H1 (cell line): ENCODE results near the gene TNS1. TPM values are rescaled to one million over a fixed set of nuclear protein-coding genes. Genes with fewer than 3 reads are reported as not detected.
A peak's percentile ranks its signal among the peaks of the same experiment; 100 is the strongest.

Source experiments
- CTCF ChIA-PET: fragments of 300-600 bp; sonication (Branson Sonifier 250); formaldehyde crosslinking; loops from one replicate; lab custom pipeline; 2021; ENCODE audit not compliant: partially characterized antibody; lab: Charles Lee
- POLR2A ChIA-PET: fragments of 300-600 bp; sonication (Branson Sonifier 250); formaldehyde crosslinking; loops from one replicate; lab custom pipeline; 2021; ENCODE audit warnings: inconsistent platforms; ENCODE audit not compliant: partially characterized antibody; lab: Charles Lee
- DNase-seq, 2 experiments: peaks; one replicate each; pipeline versions ENCODE4 v3.0.0 to v3.0.0-alpha.2; 2010 to 2022; ENCODE audit warnings: low spot score in 2 of 2, low read depth in 1 of 2, mixed read lengths in 1 of 2
- FAIRE-seq: peaks from 2 replicates; lab custom pipeline; 2011; peaks lifted over from hg19 to GRCh38; lab: Jason Lieb, UNC
- H2AFZ ChIP-seq: 2 replicates; pipeline ENCODE4 v1.8.1; 2012; ENCODE audit warnings: low read length, inconsistent platforms
- H2AK5ac ChIP-seq: 2 replicates; pipeline ENCODE4 v1.6.1; 2013; ENCODE audit warnings: low read depth, low read length
- H2BK120ac ChIP-seq: replicated peaks from 2 replicates; pipeline ENCODE3; 2013; ENCODE audit warnings: low read depth, low read length, inconsistent platforms
- H2BK12ac ChIP-seq: 2 replicates; pipeline ENCODE4 v1.6.1; 2013; ENCODE audit warnings: low read depth, low read length
- H2BK15ac ChIP-seq: 2 replicates; pipeline ENCODE4 v1.6.1; 2013; ENCODE audit warnings: low read length
- H2BK20ac ChIP-seq: 2 replicates; pipeline ENCODE4 v1.6.1; 2013; ENCODE audit warnings: low read length
- H2BK5ac ChIP-seq: 2 replicates; pipeline ENCODE4 v1.6.1; 2013; ENCODE audit warnings: low read depth, low read length
- H3K14ac ChIP-seq: 2 replicates; pipeline ENCODE4 v1.6.1; 2013; ENCODE audit warnings: inconsistent platforms; ENCODE audit not compliant: insufficient read length
- H3K18ac ChIP-seq: 2 replicates; pipeline ENCODE4 v1.6.1; 2013; ENCODE audit warnings: low read length; ENCODE audit errors: extremely low read depth
- H3K23ac ChIP-seq: 2 replicates; pipeline ENCODE4 v1.6.1; 2013; ENCODE audit warnings: inconsistent platforms; ENCODE audit not compliant: insufficient read length
- H3K23me2 ChIP-seq: 2 replicates; pipeline ENCODE4 v1.6.1; 2013; ENCODE audit warnings: low read depth, low read length
- H3K27ac ChIP-seq: 2 replicates; pipeline ENCODE4 v1.6.1; 2011; ENCODE audit warnings: low read depth, low read length, inconsistent platforms
- H3K27me3 ChIP-seq, 4 experiments: replicated peaks in 1 of 4; 1 replicate in 1 of 4; 2 replicates in 3 of 4; pipeline versions ENCODE4 v1.6.1 to v1.8.1; 2011 to 2013; ENCODE audit warnings: low read length in 3 of 4, mild to moderate bottlenecking in 3 of 4, inconsistent platforms in 2 of 4, mixed read lengths in 2 of 4, moderate library complexity in 1 of 4; ENCODE audit not compliant: control insufficient read depth in 3 of 4, insufficient read depth in 3 of 4; ENCODE audit errors: extremely low read depth in 1 of 4
- H3K36me3 ChIP-seq, 4 experiments: 2 replicates each; pipeline versions ENCODE4 v1.6.1 to v1.8.1; 2011 to 2013; ENCODE audit warnings: mild to moderate bottlenecking in 4 of 4, low read length in 3 of 4, moderate library complexity in 2 of 4, control low read depth in 1 of 4, inconsistent platforms in 1 of 4; ENCODE audit not compliant: insufficient read depth in 4 of 4, control insufficient read depth in 2 of 4
- H3K4ac ChIP-seq: replicated peaks from 2 replicates; pipeline ENCODE3; 2013; ENCODE audit warnings: low read length, low read depth, mixed read lengths, inconsistent platforms; ENCODE audit not compliant: insufficient read length
- H3K4me1 ChIP-seq, 4 experiments: replicated peaks in 1 of 4; 1 replicate in 1 of 4; 2 replicates in 3 of 4; pipeline versions ENCODE4 v1.6.1 to v1.8.1; 2011 to 2013; ENCODE audit warnings: low read length in 3 of 4, inconsistent platforms in 2 of 4, mixed read lengths in 1 of 4; ENCODE audit not compliant: insufficient read depth in 4 of 4, control insufficient read depth in 3 of 4
- H3K4me2 ChIP-seq, 2 experiments: 2 replicates each; pipeline versions ENCODE4 v1.6.1 to v1.8.1; 2011 to 2013; ENCODE audit warnings: low read depth in 2 of 2, low read length in 2 of 2, control low read depth in 1 of 2, inconsistent platforms in 1 of 2, mild to moderate bottlenecking in 1 of 2; ENCODE audit not compliant: insufficient read depth in 1 of 2
- H3K4me3 ChIP-seq, 4 experiments: fragments of 200-600, 300-600 bp in 1 of 4; sonication (generic), shearing (Covaris generic), sonication (Bioruptor Twin) in 1 of 4; 2 replicates each; pipeline versions ENCODE4 v1.5.1 to v1.8.1; 2011 to 2016; ENCODE audit warnings: low read length in 4 of 4, low read depth in 3 of 4, control low read depth in 2 of 4, inconsistent platforms in 2 of 4, mild to moderate bottlenecking in 2 of 4, mixed read lengths in 1 of 4, moderate library complexity in 1 of 4; ENCODE audit not compliant: insufficient read depth in 2 of 4; ENCODE audit errors: extremely low read depth in 1 of 4
- H3K56ac ChIP-seq: replicated peaks from 2 replicates; pipeline ENCODE3; 2013; ENCODE audit warnings: low read depth, mild to moderate bottlenecking, mixed read lengths, low read length, inconsistent platforms; ENCODE audit not compliant: insufficient read length
- H3K79me1 ChIP-seq: 2 replicates; pipeline ENCODE4 v1.6.1; 2013; ENCODE audit warnings: low read depth, low read length, control low read depth
- H3K79me2 ChIP-seq, 2 experiments: 2 replicates each; pipeline versions ENCODE4 v1.6.1 to v1.8.1; 2012 to 2013; ENCODE audit warnings: low read length in 2 of 2, mild to moderate bottlenecking in 2 of 2, inconsistent platforms in 1 of 2; ENCODE audit not compliant: insufficient read depth in 2 of 2, control insufficient read depth in 1 of 2
- H3K9ac ChIP-seq, 4 experiments: replicated peaks in 1 of 4; 1 replicate in 1 of 4; 2 replicates in 3 of 4; pipeline versions ENCODE4 v1.6.1 to v1.8.1; 2011 to 2013; ENCODE audit warnings: low read depth in 3 of 4, low read length in 3 of 4, control low read depth in 2 of 4, mild to moderate bottlenecking in 2 of 4, moderate library complexity in 2 of 4, inconsistent platforms in 1 of 4; ENCODE audit errors: extremely low read depth in 1 of 4
- H3K9me3 ChIP-seq, 2 experiments: 2 replicates each; pipeline versions ENCODE4 v1.6.1 to v1.8.1; 2012 to 2013; ENCODE audit warnings: mild to moderate bottlenecking in 2 of 2, moderate library complexity in 2 of 2, control low read depth in 1 of 2, inconsistent platforms in 1 of 2, low read depth in 1 of 2, low read length in 1 of 2, mixed read lengths in 1 of 2; ENCODE audit not compliant: insufficient read depth in 2 of 2
- H4K20me1 ChIP-seq, 2 experiments: replicated peaks in 1 of 2; 2 replicates each; pipeline versions ENCODE3 to v1.8.1; 2011 to 2013; ENCODE audit warnings: inconsistent platforms in 2 of 2, low read length in 2 of 2, mild to moderate bottlenecking in 1 of 2; ENCODE audit not compliant: insufficient read depth in 2 of 2, control insufficient read depth in 1 of 2
- H4K5ac ChIP-seq: 2 replicates; pipeline ENCODE4 v1.6.1; 2013; ENCODE audit warnings: low read length, low read depth, mixed read lengths, inconsistent platforms; ENCODE audit not compliant: insufficient read length
- H4K8ac ChIP-seq: 2 replicates; pipeline ENCODE4 v1.8.0; 2013; ENCODE audit warnings: mild to moderate bottlenecking, moderate library complexity, low read length, inconsistent platforms; ENCODE audit not compliant: insufficient read depth; ENCODE audit errors: extremely low read depth
- H4K91ac ChIP-seq: replicated peaks from 2 replicates; pipeline ENCODE3; 2013; ENCODE audit warnings: low read length, mixed read lengths, inconsistent platforms; ENCODE audit not compliant: insufficient read length
- ASH2L ChIP-seq: fragments of 200-600, 300-600 bp; sonication (generic); IDR thresholded peaks from one replicate; pipeline ENCODE4 v1.7.1; 2017; ENCODE audit warnings: low read length
- EGR1 ChIP-seq: IDR thresholded peaks from 2 replicates; pipeline ENCODE4 v1.6.1; 2011; ENCODE audit warnings: low read depth, low read length, borderline replicate concordance
- KDM1A ChIP-seq: fragments of 200-600, 300-600 bp; sonication (generic); IDR thresholded peaks from 2 replicates; pipeline ENCODE4 v1.7.1; 2016; ENCODE audit warnings: mild to moderate bottlenecking, low read length, borderline replicate concordance
- MAFK ChIP-seq: IDR thresholded peaks from 2 replicates; pipeline ENCODE4 v1.6.1; 2012; ENCODE audit warnings: low read depth, mild to moderate bottlenecking, improper control_type of control experiment, low read length
- TEAD4 ChIP-seq: IDR thresholded peaks from 2 replicates; pipeline ENCODE4 v1.6.1; 2012; ENCODE audit warnings: low read depth, low read length, inconsistent platforms, mixed read lengths
- WGBS, 2 experiments: shearing (Covaris generic) in 1 of 2; methylation state at CpG; one replicate each; pipeline versions ENCODE4 v1.1.6 to v1.1.7; 2013 to 2015; ENCODE audit warnings: low lambda C conversion rate in 2 of 2, mixed read lengths in 2 of 2, inconsistent platforms in 1 of 2, low coverage in 1 of 2, missing lambda C conversion rate in 1 of 2; ENCODE audit not compliant: insufficient replicate concordance in 2 of 2, insufficient coverage in 1 of 2, insufficient read length in 1 of 2; ENCODE audit errors: extremely low coverage in 1 of 2, missing lambda C conversion rate in 1 of 2; 5-methylcytosine and 5-hydroxymethylcytosine counted together
- polyA plus RNA-seq, 7 experiments: library from polyadenylated mRNA; depleted of rRNA in 3 of 7; stranded (reverse) in 5 of 7; unstranded in 2 of 7; fragments of >200 nt in 5 of 7; fragments of 200-250 nt in 2 of 7; gene quantifications; 1 replicate in 5 of 7; 2 replicates in 1 of 7; 4 replicates in 1 of 7; pipeline versions ENCODE4 v1.2.1 to v1.2.3, GENCODE V29; 2011 to 2013; ENCODE audit warnings: missing spikeins in 2 of 7, mixed read lengths in 2 of 7
- total RNA-seq: library from RNA; stranded (reverse); fragmentation: NEBNext Ultra II Directional; extraction: Animal tissue kit (Norgen Biotek cat#: 25700); gene quantifications from 2 replicates; pipeline ENCODE4 v1.2.1, GENCODE V29; 2021

Gene TNS1
- total and polyA plus RNA-seq, 2 of the 8 experiments (the other 6 are each of a cell fraction or from before 2014, with no cell fraction given): 1.5 to 5.1 TPM

DNA sequence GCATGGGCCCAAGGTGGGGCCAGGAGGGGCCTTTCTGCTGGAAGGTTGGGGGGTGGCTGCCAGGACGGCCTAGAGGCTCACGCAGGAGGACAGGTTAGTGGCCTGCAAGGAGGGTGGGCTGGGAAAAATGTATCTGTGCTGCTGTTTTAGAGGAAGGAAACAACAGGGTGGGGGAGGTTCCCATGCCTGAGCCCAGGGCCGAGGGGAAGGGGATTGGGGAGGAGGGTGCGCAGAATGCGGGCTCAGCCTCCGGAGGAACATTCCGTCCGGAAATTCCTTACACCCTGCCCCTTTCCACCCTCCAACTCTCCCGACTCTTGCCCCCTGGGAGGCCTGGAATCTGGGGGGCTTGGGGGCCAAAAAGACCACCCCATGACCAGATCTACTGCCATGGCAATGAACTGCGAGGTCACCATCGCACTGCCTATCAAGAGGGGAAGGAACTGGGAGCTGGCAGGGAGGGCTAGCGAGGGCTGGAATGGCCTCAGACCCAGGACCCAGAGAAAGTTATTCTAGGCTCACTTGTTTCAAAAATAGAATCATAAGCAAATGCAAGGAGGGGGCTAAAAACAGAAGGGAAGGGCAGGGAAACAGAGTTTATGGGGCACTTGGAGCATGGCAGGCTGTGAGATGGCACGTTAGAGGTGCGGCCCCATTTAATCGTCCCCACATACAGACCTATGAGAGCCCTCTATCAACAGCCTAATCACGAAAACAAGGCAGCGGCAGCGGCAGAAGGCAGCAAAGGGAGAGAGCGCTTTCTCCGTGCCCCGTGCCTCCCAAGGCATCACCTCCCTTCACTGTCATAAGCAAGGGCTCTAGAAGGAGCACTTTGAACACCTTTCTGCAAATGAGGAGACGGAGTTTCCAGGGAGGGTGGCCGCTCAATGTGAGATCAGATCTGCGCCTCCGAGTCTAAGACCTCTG lies 90.4 kb downstream of the TNS1 start:
- Histone ChIP-seq H3K4me2 (peak overlapping the region; percentile 65 to 67), H3K23me2 (peaks cover 6% of the 10 kb centered on the region; the same call in 1 of the 2 replicates), H2BK12ac (0 out of 2 replicates have a peak overlapping the region, but pooled peaks have one; percentile 33), H3K18ac (peak overlapping the region; percentile 64), H3K4me3 (peak overlapping the region; percentile 10 to 46 (median 14); a peak in 5 of 8 replicates), H4K5ac (no peak overlapping the region), H3K36me3 (no peaks in the 10 kb centered on the region), H4K20me1 (no peaks in the 10 kb centered on the region), H3K79me1 (no peaks in the 10 kb centered on the region), H2BK15ac (peak overlapping the region; percentile 46; the same call in 1 of the 2 replicates), H2BK20ac (peak overlapping the region; percentile 48; the same call in 1 of the 2 replicates), H3K23ac (no peak overlapping the region), H3K56ac (no peak overlapping the region), H3K79me2 (no peaks in the 10 kb centered on the region), H3K9ac (no peak overlapping the region), H2AK5ac (no peak overlapping the region), H3K14ac (no peak overlapping the region), H4K8ac (no peak overlapping the region; the same call in 1 of the 2 replicates), H3K27me3 (peaks cover 0 to 4% (median 2%) of the 10 kb centered on the region in 4 experiments; a peak in 4 of 7 replicates), H2BK120ac (no peak overlapping the region), H4K91ac (peak overlapping the region; percentile 51), H2BK5ac (peak overlapping the region; percentile 35; the same call in 1 of the 2 replicates), H2AFZ (0 out of 2 replicates have a peak overlapping the region, but pooled peaks have one; percentile 56), H3K4me1 (peaks cover 3 to 16% (median 9%) of the 10 kb centered on the region in 4 experiments), H3K27ac (no peak overlapping the region), H3K9me3 (no peaks in the 10 kb centered on the region)
- POLR2A ChIA-PET: interaction anchor here (0.8 to 1.8 kb wide), 2 partner anchors 10 to 14 kb away, joined by 3 to 5 read pairs; no protein-coding TSS in a partner anchor
- CTCF ChIA-PET: interaction anchor here (0.9 to 5.0 kb wide), 4 partner anchors 25 to 126 kb away, joined by 3 to 26 read pairs (median 7); no protein-coding TSS in a partner anchor
- TF ChIP-seq ASH2L (peak; percentile 35), EGR1 (no peak), MAFK (no peak), KDM1A (no peak), TEAD4 (peak; percentile 64)
- TF ChIP-seq, all 59 proteins: peak for 2
- FAIRE-seq (no peak), DNase-seq (no peak)
- peak overlapping the region; percentile 35 for H3K4ac ChIP-seq
- WGBS, 2 experiments: 50% methylated on average over 20 of the region's 25 CpGs; no CpG with 5 or more reads in 1 of the 2 experiments
